ENCODE measurements around the gene SCD5. TPM values are rescaled to one million over a fixed set of nuclear protein-coding genes. Genes with fewer than 3 reads are reported as not detected.

SCD5 gene
- total RNA-seq, 1 donor from 2014 or later = 61.7 TPM

- peaks cover 8% of the 10 kb centered on the region for H3K4me1 ChIP-seq (ENCODE audit: insufficient read depth, low read length)
- FAIRE-seq (no peak), DNase-seq (ENCODE audit: low read depth) (peak; percentile 31)
- H3K27me3 Mint-ChIP-seq (ENCODE audit: low read depth, unreplicated experiment) = no peaks in the 10 kb centered on the region
- no peaks in the 10 kb centered on the region for H3K9me3 Mint-ChIP-seq (ENCODE audit: unreplicated experiment)
- no peaks in the 10 kb centered on the region for H3K27me3 ChIP-seq (ENCODE audit: insufficient read depth, low read length)
- H4K20me1 ChIP-seq (ENCODE audit: insufficient read depth, low read length) = peaks cover 53% of the 10 kb centered on the region
- H3K36me3 ChIP-seq (ENCODE audit: insufficient read depth, low read length) = no peaks in the 10 kb centered on the region
- no peak overlapping the region for H3K4me2 ChIP-seq (ENCODE audit: low read length)
- H3K9ac ChIP-seq (ENCODE audit: low read length) = no peak overlapping the region
- peaks cover 4% of the 10 kb centered on the region for H3K79me2 ChIP-seq (ENCODE audit: insufficient read depth, low read length)
- no peak overlapping the region for H3K27ac ChIP-seq (ENCODE audit: low read depth, low read length)
- peaks cover 21% of the 10 kb centered on the region for H3K4me1 Mint-ChIP-seq (ENCODE audit: low read depth, unreplicated experiment)
- no peak overlapping the region for H3K27ac Mint-ChIP-seq (ENCODE audit: unreplicated experiment)
- H3K4me3 Mint-ChIP-seq (ENCODE audit: unreplicated experiment) = no peak overlapping the region
- no peak overlapping the region for H3K4me3 ChIP-seq (ENCODE audit: insufficient read depth, low read depth, low read length)
- peaks cover 11% of the 10 kb centered on the region for H3K36me3 Mint-ChIP-seq (ENCODE audit: low read depth, unreplicated experiment)
- no peak overlapping the region for H2AFZ ChIP-seq (ENCODE audit: low read depth, low read length)
- TF ChIP-seq EZH2 (IDR thresholded peaks at IDR 0.05; ENCODE audit: insufficient read depth, low read length) = no peak
- TF ChIP-seq, protein P1, sequence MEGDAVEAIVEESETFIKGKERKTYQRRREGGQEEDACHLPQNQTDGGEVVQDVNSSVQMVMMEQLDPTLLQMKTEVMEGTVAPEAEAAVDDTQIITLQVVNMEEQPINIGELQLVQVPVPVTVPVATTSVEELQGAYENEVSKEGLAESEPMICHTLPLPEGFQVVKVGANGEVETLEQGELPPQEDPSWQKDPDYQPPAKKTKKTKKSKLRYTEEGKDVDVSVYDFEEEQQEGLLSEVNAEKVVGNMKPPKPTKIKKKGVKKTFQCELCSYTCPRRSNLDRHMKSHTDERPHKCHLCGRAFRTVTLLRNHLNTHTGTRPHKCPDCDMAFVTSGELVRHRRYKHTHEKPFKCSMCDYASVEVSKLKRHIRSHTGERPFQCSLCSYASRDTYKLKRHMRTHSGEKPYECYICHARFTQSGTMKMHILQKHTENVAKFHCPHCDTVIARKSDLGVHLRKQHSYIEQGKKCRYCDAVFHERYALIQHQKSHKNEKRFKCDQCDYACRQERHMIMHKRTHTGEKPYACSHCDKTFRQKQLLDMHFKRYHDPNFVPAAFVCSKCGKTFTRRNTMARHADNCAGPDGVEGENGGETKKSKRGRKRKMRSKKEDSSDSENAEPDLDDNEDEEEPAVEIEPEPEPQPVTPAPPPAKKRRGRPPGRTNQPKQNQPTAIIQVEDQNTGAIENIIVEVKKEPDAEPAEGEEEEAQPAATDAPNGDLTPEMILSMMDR (IDR thresholded peaks at IDR 0.05; ENCODE audit: insufficient read depth, low read depth, low read length) = no peak
- H3K9me3 ChIP-seq (ENCODE audit: insufficient read depth, low read depth, low read length) = no peaks in the 10 kb centered on the region
Observed at GRCh38 chr4:82705928-82706300, 92.7 kb downstream of the SCD5 start.

DNA sequence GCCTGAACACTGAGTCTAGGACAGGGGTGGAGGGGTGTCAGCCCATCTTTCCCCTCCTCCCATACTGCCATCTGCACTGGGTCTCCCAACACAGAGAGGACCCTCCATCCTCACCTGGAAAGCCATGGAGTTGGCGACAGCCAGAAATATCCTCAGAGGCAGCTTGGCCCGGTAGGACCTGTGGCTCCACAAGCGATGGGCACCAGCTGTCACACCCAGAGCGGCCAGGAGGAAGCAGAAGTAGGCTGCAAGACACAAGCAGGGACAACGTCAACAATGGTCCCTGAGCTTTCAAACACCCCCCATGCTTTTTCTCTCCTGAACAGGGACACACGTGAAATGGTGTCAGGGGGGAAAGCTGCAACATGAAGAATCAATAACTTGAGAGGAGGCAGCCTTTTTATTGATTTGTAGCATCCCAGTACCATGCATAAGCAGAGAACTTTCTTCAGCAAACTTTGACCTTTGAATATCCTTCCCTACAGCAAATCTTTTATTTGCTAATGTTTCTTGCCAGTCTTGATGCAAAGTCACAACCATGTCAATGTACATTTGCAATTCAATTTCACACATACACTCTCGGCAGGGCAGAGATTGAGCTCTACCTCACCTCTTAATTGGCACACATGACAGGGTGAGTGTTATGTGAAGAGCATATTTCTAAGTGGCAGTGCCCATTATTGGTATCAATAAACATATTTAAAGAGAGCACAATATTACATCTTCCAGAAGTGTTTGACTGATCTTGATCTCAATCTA, 93.2 kb downstream of the SCD5 start:
- Histone ChIP-seq H3K9me3 (ENCODE audit: insufficient read depth, low read depth, low read length) (no peaks in the 10 kb centered on the region), H3K4me3 (ENCODE audit: insufficient read depth, low read depth, low read length) (no peak overlapping the region), H3K4me1 (ENCODE audit: insufficient read depth, low read length) (peaks cover 8% of the 10 kb centered on the region), H3K27me3 (ENCODE audit: insufficient read depth, low read length) (no peaks in the 10 kb centered on the region), H3K9ac (ENCODE audit: low read length) (no peak overlapping the region), H2AFZ (ENCODE audit: low read depth, low read length) (no peak overlapping the region), H3K79me2 (ENCODE audit: insufficient read depth, low read length) (peaks cover 4% of the 10 kb centered on the region), H3K27ac (ENCODE audit: low read depth, low read length) (no peak overlapping the region), H3K4me2 (ENCODE audit: low read length) (no peak overlapping the region), H4K20me1 (ENCODE audit: insufficient read depth, low read length) (peaks cover 49% of the 10 kb centered on the region), H3K36me3 (ENCODE audit: insufficient read depth, low read length) (no peaks in the 10 kb centered on the region)
- FAIRE-seq (no peak), DNase-seq (ENCODE audit: low read depth) (no peak)
- Mint-ChIP-seq H3K27me3 (ENCODE audit: low read depth, unreplicated experiment) (no peaks in the 10 kb centered on the region), H3K27ac (ENCODE audit: unreplicated experiment) (no peak overlapping the region), H3K9me3 (ENCODE audit: unreplicated experiment) (no peaks in the 10 kb centered on the region), H3K4me1 (ENCODE audit: low read depth, unreplicated experiment) (peaks cover 21% of the 10 kb centered on the region), H3K4me3 (ENCODE audit: unreplicated experiment) (no peak overlapping the region), H3K36me3 (ENCODE audit: low read depth, unreplicated experiment) (peaks cover 11% of the 10 kb centered on the region)
- TF ChIP-seq, protein P1 (IDR thresholded peaks at IDR 0.05; ENCODE audit: insufficient read depth, low read depth, low read length) = no peak
- TF ChIP-seq EZH2 (IDR thresholded peaks at IDR 0.05; ENCODE audit: insufficient read depth, low read length) = no peak

DNA sequence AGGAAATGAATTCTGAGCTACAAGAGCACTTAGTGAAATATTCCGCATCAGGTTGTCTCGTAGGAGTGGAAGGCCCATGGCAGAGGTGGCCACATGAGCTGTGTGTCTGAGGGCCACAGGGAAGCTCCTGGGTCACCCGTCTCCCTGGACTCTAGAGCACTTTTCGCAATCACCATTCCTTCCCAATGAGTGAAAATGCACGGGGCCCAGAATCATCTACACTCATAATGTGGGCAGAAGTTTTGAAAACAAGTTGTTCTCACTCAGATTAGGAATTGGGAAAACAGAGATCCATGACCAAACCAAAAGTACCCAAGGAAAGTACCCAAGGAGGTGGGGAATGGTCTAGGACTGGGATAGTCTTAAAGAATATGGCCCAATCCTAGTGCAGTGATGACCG, 94.4 kb downstream of the SCD5 start:
- no peak overlapping the region for H3K4me2 ChIP-seq (ENCODE audit: low read length)
- peaks cover 19% of the 10 kb centered on the region for H3K4me1 Mint-ChIP-seq (ENCODE audit: low read depth, unreplicated experiment)
- peaks cover 8% of the 10 kb centered on the region for H3K4me1 ChIP-seq (ENCODE audit: insufficient read depth, low read length)
- no peak for DNase-seq (ENCODE audit: low read depth)
- no peaks in the 10 kb centered on the region for H3K27me3 ChIP-seq (ENCODE audit: insufficient read depth, low read length)
- TF ChIP-seq, protein P1 (IDR thresholded peaks at IDR 0.05; ENCODE audit: insufficient read depth, low read depth, low read length) = no peak
- TF ChIP-seq EZH2 (IDR thresholded peaks at IDR 0.05; ENCODE audit: insufficient read depth, low read length) = no peak
- H3K9ac ChIP-seq (ENCODE audit: low read length) = no peak overlapping the region
- peaks cover 4% of the 10 kb centered on the region for H3K79me2 ChIP-seq (ENCODE audit: insufficient read depth, low read length)
- H3K4me3 ChIP-seq (ENCODE audit: insufficient read depth, low read depth, low read length) = no peak overlapping the region
- no peak overlapping the region for H3K27ac Mint-ChIP-seq (ENCODE audit: unreplicated experiment)
- H3K27ac ChIP-seq (ENCODE audit: low read depth, low read length) = no peak overlapping the region
- H3K9me3 ChIP-seq (ENCODE audit: insufficient read depth, low read depth, low read length) = no peaks in the 10 kb centered on the region
- FAIRE-seq = peak; percentile 5
- H2AFZ ChIP-seq (ENCODE audit: low read depth, low read length) = no peak overlapping the region
- H3K36me3 Mint-ChIP-seq (ENCODE audit: low read depth, unreplicated experiment) = peaks cover 11% of the 10 kb centered on the region
- no peaks in the 10 kb centered on the region for H3K9me3 Mint-ChIP-seq (ENCODE audit: unreplicated experiment)
- H3K27me3 Mint-ChIP-seq (ENCODE audit: low read depth, unreplicated experiment) = no peaks in the 10 kb centered on the region
- H3K4me3 Mint-ChIP-seq (ENCODE audit: unreplicated experiment) = no peak overlapping the region
- H4K20me1 ChIP-seq (ENCODE audit: insufficient read depth, low read length) = peaks cover 37% of the 10 kb centered on the region
- H3K36me3 ChIP-seq (ENCODE audit: insufficient read depth, low read length) = no peaks in the 10 kb centered on the region

Measured in astrocyte (in vitro differentiated cells and primary cell).